NCI-H1417 (cell line): ENCODE data around the gene MSI2.

Experiments
- DNase-seq, 3 experiments: peaks; one replicate each; lab custom pipeline; 2025; lab: John Stamatoyannopoulos, UW

Gene MSI2

GRCh38 chr17:57315061-57316015, 59.0 kb downstream of the MSI2 start:
- DNase-seq = peak in 2 of 3 experiments; percentile 61 to 77

DNA sequence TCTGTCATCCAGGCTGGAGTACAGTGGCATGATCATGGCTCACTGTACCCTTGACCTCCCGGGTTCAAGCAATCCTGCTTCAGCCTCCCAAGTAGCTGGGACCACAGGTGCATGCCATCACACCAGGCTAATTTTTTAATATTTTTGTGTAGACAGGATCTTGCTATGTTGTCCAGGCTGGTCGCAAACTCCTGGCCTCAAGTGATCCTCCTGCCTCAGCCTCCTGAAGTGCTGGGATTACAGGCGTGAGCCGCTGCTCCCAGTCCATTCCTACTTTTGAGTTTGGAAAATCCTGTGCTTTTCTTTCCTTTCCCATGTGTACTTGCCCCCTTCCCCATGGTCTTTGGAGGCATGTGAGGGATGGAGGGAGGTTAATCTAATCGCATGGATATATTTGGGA, 60.0 kb downstream of the MSI2 start:
- DNase-seq = no peak

DNA sequence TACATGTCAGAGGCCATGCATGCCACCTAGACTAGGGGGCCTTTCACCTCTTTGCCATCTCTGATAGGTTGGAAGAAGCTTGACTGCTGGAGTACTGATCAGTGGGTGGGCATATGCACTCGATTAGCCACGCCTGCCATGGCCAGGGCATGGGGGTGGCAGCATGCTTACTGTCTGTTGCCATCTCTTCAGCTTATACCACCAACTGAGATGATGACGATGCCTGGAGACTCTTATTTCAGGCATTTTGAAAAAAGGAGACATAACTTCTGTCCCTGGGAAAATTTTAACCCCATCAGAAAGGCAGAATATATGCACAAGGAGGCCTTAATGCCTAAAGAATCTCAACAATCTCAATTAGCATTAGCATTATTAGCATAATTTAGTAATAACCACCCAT, 60.8 kb downstream of the MSI2 start:
- DNase-seq = peak in 1 of 3 experiments; percentile 29

DNA sequence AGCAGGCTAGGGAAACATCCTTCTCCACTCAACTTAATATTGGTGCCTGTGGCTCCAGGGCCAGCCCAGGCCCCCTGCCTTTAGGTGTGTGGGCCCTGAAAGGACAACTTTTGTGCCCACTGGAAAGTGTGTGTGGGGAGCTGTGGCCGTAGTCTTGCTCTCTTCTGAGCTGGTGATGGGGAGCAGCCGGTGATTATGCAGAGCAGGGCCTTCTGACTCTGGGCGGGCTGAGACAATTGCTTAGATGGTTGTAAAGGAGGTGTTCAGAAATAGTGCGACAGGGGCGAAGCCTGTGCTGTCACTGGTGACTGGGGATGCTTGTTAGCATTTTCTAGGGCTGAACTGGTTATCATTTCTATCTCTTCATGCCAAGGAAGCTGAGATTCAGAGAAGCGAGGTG, 62.6 kb downstream of the MSI2 start:
- DNase-seq = no peak

DNA sequence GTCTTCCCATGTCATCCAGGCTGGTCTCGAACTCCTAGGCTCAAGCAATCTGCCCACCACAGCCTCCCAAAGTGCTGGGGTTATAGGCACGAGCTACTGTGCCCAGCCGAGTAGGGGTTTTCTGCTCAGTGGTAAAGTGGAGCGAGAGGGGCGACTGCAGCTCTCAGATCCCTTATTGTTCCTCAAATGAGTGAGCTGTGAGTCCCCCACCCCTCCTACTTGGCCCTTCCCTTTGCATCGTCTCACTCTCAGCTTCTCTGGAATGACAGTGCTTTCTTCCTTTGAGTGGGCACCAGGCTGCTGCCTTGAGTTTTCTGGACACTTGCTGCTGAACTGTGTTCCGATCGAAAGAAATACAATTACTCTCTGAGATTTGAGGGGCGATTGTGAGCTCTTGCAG, 63.5 kb downstream of the MSI2 start:
- DNase-seq = no peak

GRCh38 chr17:57323391-57323790, 67.1 kb downstream of the MSI2 start:
- DNase-seq = no peak

DNA sequence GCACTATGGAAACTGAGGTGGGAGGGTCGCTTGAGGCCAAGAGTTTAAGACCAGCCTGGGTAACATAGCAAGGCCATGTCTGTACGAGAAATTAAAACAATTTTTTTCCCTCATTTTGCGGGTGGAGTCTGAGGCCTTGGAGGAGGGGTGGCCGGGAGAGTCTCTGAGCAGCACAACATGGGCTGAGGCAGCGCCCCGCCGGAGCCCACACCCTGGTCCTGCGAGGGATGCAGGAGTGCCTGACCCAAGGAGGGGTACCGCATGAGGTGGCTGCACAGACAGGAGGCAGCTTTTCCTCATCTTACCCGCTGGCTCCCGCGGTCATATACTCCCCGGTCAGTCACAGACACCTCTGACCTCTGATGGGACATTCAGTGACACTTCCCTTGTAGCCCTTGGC, 67.7 kb downstream of the MSI2 start:
- no peak for DNase-seq

- no peak for DNase-seq
Measured at GRCh38 chr17:57324631-57325030, 68.3 kb downstream of the MSI2 start.

DNA sequence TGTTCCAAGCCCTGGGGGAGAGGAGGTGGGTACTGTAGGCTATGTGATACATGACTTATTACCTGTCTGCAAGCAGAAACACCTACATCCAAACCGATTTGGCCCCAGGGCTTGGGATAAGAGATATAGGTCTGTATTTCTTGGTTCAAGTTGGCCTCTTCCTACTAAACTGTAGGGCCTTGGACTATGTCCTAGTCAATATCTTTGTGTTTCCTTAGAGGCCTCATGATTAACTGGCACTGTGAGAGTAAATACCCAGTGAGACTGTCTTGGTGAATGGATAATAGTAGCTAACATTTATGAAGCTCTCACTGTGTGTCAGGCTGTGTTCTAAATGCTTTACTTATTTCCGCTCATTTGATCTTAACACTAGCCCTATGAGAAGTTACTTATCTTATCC, 70.0 kb downstream of the MSI2 start:
- no peak for DNase-seq

GRCh38 chr17:57326764-57327163, 70.4 kb downstream of the MSI2 start:
- DNase-seq = no peak

- no peak for DNase-seq
Measured at GRCh38 chr17:57327176-57327970, 71.0 kb downstream of the MSI2 start.

GRCh38 chr17:57328109-57328882, 72.0 kb downstream of the MSI2 start:
- DNase-seq = no peak

- no peak for DNase-seq
Measured at GRCh38 chr17:57329380-57330214, 73.3 kb downstream of the MSI2 start.

DNA sequence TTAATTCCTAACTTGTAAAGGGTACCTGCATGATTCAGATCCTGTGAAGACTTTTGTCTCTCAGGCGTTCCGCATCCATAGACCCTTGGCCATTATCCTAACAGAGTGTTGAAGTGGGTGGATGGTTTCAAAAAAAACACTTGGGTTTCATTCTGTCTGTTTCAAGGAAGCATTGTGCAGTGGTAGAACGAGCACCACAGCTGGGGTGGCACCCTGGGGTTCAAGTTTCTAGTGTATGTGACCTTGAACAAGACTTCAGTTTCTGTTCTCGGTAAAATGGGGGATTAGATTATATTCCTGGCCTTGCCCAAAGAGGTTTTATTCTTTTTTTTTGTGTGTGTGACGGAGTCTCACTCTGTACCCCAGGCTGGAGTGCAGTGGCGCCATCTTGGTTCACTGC, 74.3 kb downstream of the MSI2 start:
- DNase-seq = peak in 1 of 3 experiments; percentile 38

- no peak for DNase-seq
Measured at GRCh38 chr17:57331423-57331822, 75.1 kb downstream of the MSI2 start.

DNA sequence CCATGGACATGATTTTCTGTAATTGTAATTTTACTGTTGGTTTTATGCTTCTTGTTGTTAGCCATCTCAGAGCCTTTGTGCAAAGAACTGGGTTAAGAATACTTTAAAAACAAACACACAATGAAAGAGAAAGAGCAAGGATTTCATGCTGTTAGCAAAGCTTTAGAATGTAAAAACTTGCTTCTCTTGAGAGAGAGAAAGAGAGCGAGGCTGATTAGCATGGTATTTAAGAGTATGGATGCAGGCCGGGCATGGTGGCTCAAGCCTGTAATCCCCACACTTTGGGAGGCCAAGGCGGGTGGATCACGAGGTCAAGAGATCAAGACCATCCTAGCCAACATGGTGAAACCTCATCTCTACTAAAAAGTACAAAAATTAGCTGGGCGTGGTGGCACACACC, 76.2 kb downstream of the MSI2 start:
- DNase-seq = no peak

DNA sequence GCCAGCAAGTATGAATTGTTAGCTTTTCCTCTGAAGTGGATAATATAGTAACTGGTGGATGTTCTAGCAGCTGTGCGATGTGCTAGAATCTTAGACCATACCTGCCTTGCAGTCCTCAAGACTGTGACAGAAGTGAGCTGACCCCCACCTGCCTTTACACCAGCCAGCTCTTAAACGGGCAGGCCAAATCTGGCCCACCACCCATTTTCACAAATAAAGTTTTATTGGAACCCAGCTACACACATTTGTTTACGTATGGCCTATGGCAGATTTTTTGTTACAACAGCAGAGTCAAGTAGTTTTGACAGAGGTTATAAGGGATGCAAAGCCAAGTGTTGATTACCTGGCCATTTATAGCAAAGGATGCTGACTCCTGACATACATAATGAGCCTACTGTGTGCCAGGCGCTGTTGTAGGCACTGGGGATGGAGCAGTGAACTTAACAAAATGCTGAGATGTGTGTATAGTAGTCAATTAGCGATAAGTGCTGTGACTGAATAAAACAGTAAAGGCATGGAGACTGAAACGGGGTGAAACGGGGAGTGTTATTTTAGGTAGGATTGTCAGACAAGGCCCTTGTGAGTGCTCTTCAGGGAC, 79.0 kb downstream of the MSI2 start:
- DNase-seq = no peak

GRCh38 chr17:57337390-57337789, 81.1 kb downstream of the MSI2 start:
- DNase-seq = peak in 1 of 3 experiments; percentile 9

- DNase-seq = peak in 1 of 3 experiments; percentile 56
Measured at GRCh38 chr17:57338257-57338914, 82.1 kb downstream of the MSI2 start.
